PFSK-1 (cell line): ENCODE data around the gene C16orf74.

ENCODE experiments used
- FOXP2 ChIP-seq: optimal IDR thresholded peaks from 2 replicates; pipeline ENCODE3; 2011; ENCODE audit warnings: borderline replicate concordance, control low read depth, inconsistent platforms; ENCODE audit not compliant: insufficient read depth; ENCODE audit errors: extremely low read length, extremely low read depth
- POLR2AphosphoS5 ChIP-seq: IDR thresholded peaks from 2 replicates; pipeline ENCODE4 v1.6.1; 2012; ENCODE audit warnings: low read depth, mild to moderate bottlenecking, control low read depth, low read length, moderate library complexity
- REST ChIP-seq, 2 experiments: IDR thresholded peaks; 2 replicates each; pipeline versions ENCODE4 v1.6.1 to v1.8.0; 2011 to 2012; ENCODE audit warnings: low read depth in 2 of 2, low read length in 2 of 2, control low read depth in 1 of 2, inconsistent platforms in 1 of 2, mild to moderate bottlenecking in 1 of 2, moderate library complexity in 1 of 2; ENCODE audit not compliant: insufficient read depth in 1 of 2
- SIN3A ChIP-seq: IDR thresholded peaks from 2 replicates; pipeline ENCODE4 v1.6.1; 2012; ENCODE audit warnings: mild to moderate bottlenecking, low read length, moderate library complexity, borderline replicate concordance; ENCODE audit not compliant: insufficient read depth
- TAF1 ChIP-seq: IDR thresholded peaks from 2 replicates; pipeline ENCODE4 v1.6.1; 2012; ENCODE audit warnings: low read length, control low read depth, borderline replicate concordance; ENCODE audit not compliant: insufficient read depth

The C16orf74 gene

GRCh38 chr16:85716022-85716679, 34.7 kb downstream of the C16orf74 start:
- no peak for TF ChIP-seq REST (IDR thresholded peaks at IDR 0.05; ENCODE audit: insufficient read depth in 1 of 2, low read depth in 2 of 2, low read length in 2 of 2)
- no peak for TF ChIP-seq POLR2AphosphoS5
- TF ChIP-seq SIN3A, result no peak
- TF ChIP-seq TAF1, result no peak
- no peak for TF ChIP-seq FOXP2

GRCh38 chr16:85715169-85716021, 35.5 kb downstream of the C16orf74 start:
- TF ChIP-seq FOXP2, result no peak
- no peak for TF ChIP-seq POLR2AphosphoS5
- no peak for TF ChIP-seq TAF1
- no peak for TF ChIP-seq SIN3A
- no peak for TF ChIP-seq REST (IDR thresholded peaks at IDR 0.05; ENCODE audit: insufficient read depth in 1 of 2, low read depth in 2 of 2, low read length in 2 of 2)

GRCh38 chr16:85712801-85713200, 38.1 kb downstream of the C16orf74 start:
- TF ChIP-seq TAF1 (no peak), REST (IDR thresholded peaks at IDR 0.05; ENCODE audit: insufficient read depth in 1 of 2, low read depth in 2 of 2, low read length in 2 of 2) (no peak), FOXP2 (no peak), POLR2AphosphoS5 (no peak), SIN3A (no peak)

GRCh38 chr16:85711982-85712587, 38.8 kb downstream of the C16orf74 start:
- TF ChIP-seq SIN3A (no peak), FOXP2 (no peak), REST (IDR thresholded peaks at IDR 0.05; ENCODE audit: insufficient read depth in 1 of 2, low read depth in 2 of 2, low read length in 2 of 2) (no peak), TAF1 (no peak), POLR2AphosphoS5 (no peak)
